ENCODE measurements around the gene IRF2BP2.

IRF2BP2 gene

GRCh38 chr1:234582681-234583301 is 27.2 kb downstream of the IRF2BP2 start:
- ATAC-seq, result no peak

- ATAC-seq, result no peak
These were observed 27.8 kb downstream of the IRF2BP2 start for GRCh38 chr1:234582186-234582585.

GRCh38 chr1:234581063-234581714 is 28.8 kb downstream of the IRF2BP2 start:
- no peak for ATAC-seq

GRCh38 chr1:234579967-234580366 is 30.0 kb downstream of the IRF2BP2 start:
- ATAC-seq, result no peak

GRCh38 chr1:234578735-234579134 is 31.2 kb downstream of the IRF2BP2 start:
- ATAC-seq, result no peak

GRCh38 chr1:234578087-234578486 is 31.9 kb downstream of the IRF2BP2 start:
- ATAC-seq, result no peak

- no peak for ATAC-seq
These were observed 36.2 kb downstream of the IRF2BP2 start for GRCh38 chr1:234573711-234574299.

- ATAC-seq, result no peak
These were observed 37.0 kb downstream of the IRF2BP2 start for GRCh38 chr1:234572966-234573365.

GRCh38 chr1:234571702-234572101 is 38.3 kb downstream of the IRF2BP2 start:
- ATAC-seq, result no peak

- no peak for ATAC-seq
These were observed 39.5 kb downstream of the IRF2BP2 start for GRCh38 chr1:234570329-234571120.

- no peak for ATAC-seq
These were observed 41.6 kb downstream of the IRF2BP2 start for GRCh38 chr1:234568345-234568744.

- ATAC-seq, result no peak
These were observed 44.8 kb downstream of the IRF2BP2 start for GRCh38 chr1:234565132-234565531.

GRCh38 chr1:234564035-234565029 is 45.6 kb downstream of the IRF2BP2 start:
- no peak for ATAC-seq

- no peak for ATAC-seq
These were observed 47.6 kb downstream of the IRF2BP2 start for GRCh38 chr1:234562334-234562733.

- no peak for ATAC-seq
These were observed 48.7 kb downstream of the IRF2BP2 start for GRCh38 chr1:234561319-234561718.

- no peak for ATAC-seq
These were observed 49.9 kb downstream of the IRF2BP2 start for GRCh38 chr1:234559902-234560676.

GRCh38 chr1:234559152-234559901 is 50.7 kb downstream of the IRF2BP2 start:
- no peak for ATAC-seq

GRCh38 chr1:234558330-234558836 is 51.6 kb downstream of the IRF2BP2 start:
- no peak for ATAC-seq

- ATAC-seq, result no peak
These were observed 53.6 kb downstream of the IRF2BP2 start for GRCh38 chr1:234556245-234556943.

Data from activated CD4-positive, CD25-positive, alpha-beta regulatory T cell treated with anti-CD3 and anti-CD28 coated beads, Interleukin-2, amount 50 U/mL, for 24 hours (primary cell).